Activated T-cell treated with anti-CD3 and anti-CD28 coated beads, Interleukin-2, amount 50 U/mL, for 24 hours (primary cell): ENCODE results near the gene CYP27B1.
A peak's percentile ranks its signal among the peaks of the same experiment; 100 is the strongest.
"Not testable (repeated sequence)": the region's sequence is repeated elsewhere in the genome, so short reads cannot be mapped to it uniquely, and the experiment has no call there.

Experiments used
- DNase-seq: peaks from one replicate; pipeline ENCODE4 v3.0.0-alpha.2; 2020
- H3K27ac Mint-ChIP-seq: 2 replicates; pipeline ENCODE4 v1.8.0; 2020; ENCODE audit warnings: mild to moderate bottlenecking, mixed read lengths
- H3K27me3 Mint-ChIP-seq: 2 replicates; pipeline ENCODE4 v1.8.0; 2020; ENCODE audit warnings: mixed read lengths
- H3K36me3 Mint-ChIP-seq: 2 replicates; pipeline ENCODE4 v1.8.0; 2020; ENCODE audit warnings: low read depth, mixed read lengths
- H3K4me1 Mint-ChIP-seq: 2 replicates; pipeline ENCODE4 v1.8.0; 2020; ENCODE audit warnings: low read depth, mixed read lengths
- H3K4me3 Mint-ChIP-seq: 2 replicates; pipeline ENCODE4 v1.8.0; 2020; ENCODE audit warnings: mild to moderate bottlenecking, moderate library complexity, mixed read lengths
- H3K9me3 Mint-ChIP-seq: 2 replicates; pipeline ENCODE4 v1.8.0; 2020; ENCODE audit warnings: mixed read lengths

CYP27B1 gene

GRCh38 chr12:57777367-57777766, 10.5 kb upstream of the CYP27B1 start:
- Mint-ChIP-seq H3K4me1 (peaks cover 28% of the 10 kb centered on the region), H3K36me3 (peaks cover 15% of the 10 kb centered on the region), H3K4me3 (no peak overlapping the region), H3K27ac (no peak overlapping the region), H3K9me3 (no peaks in the 10 kb centered on the region), H3K27me3 (no peaks in the 10 kb centered on the region)
- no peak for DNase-seq

- Mint-ChIP-seq H3K27me3 (no peaks in the 10 kb centered on the region), H3K4me3 (no peak overlapping the region), H3K36me3 (peaks cover 22% of the 10 kb centered on the region), H3K27ac (no peak overlapping the region), H3K4me1 (peaks cover 22% of the 10 kb centered on the region), H3K9me3 (no peaks in the 10 kb centered on the region)
- DNase-seq = no peak
Measured at GRCh38 chr12:57776247-57776587, 9.3 kb upstream of the CYP27B1 start.

GRCh38 chr12:57775563-57776246, 8.8 kb upstream of the CYP27B1 start:
- no peak for DNase-seq
- Mint-ChIP-seq H3K27ac (no peak overlapping the region), H3K9me3 (no peaks in the 10 kb centered on the region), H3K36me3 (peaks cover 27% of the 10 kb centered on the region), H3K27me3 (no peaks in the 10 kb centered on the region), H3K4me3 (no peak overlapping the region), H3K4me1 (peaks cover 25% of the 10 kb centered on the region)

- Mint-ChIP-seq H3K4me1 (peaks cover 25% of the 10 kb centered on the region), H3K27ac (no peak overlapping the region), H3K9me3 (no peaks in the 10 kb centered on the region), H3K27me3 (no peaks in the 10 kb centered on the region), H3K36me3 (peaks cover 33% of the 10 kb centered on the region), H3K4me3 (no peak overlapping the region)
- DNase-seq = no peak
Measured at GRCh38 chr12:57775044-57775443, 8.2 kb upstream of the CYP27B1 start.

- not testable (repeated sequence) for H3K9me3 Mint-ChIP-seq, DNase-seq, H3K4me3 Mint-ChIP-seq, H3K27ac Mint-ChIP-seq, H3K27me3 Mint-ChIP-seq
- Mint-ChIP-seq H3K4me1 (peaks cover 27% of the 10 kb centered on the region), H3K36me3 (peaks cover 37% of the 10 kb centered on the region)
Measured at GRCh38 chr12:57774634-57775033, 7.8 kb upstream of the CYP27B1 start.

- DNase-seq = no peak
- H3K36me3 Mint-ChIP-seq = peaks cover 54% of the 10 kb centered on the region
- no peaks in the 10 kb centered on the region for H3K9me3 Mint-ChIP-seq
- H3K4me3 Mint-ChIP-seq = peak within 1 kb of the TSS; percentile 98
- no peaks in the 10 kb centered on the region for H3K27me3 Mint-ChIP-seq
- H3K27ac Mint-ChIP-seq = peak within 1 kb of the TSS; percentile 100
- H3K4me1 Mint-ChIP-seq = peaks cover 26% of the 10 kb centered on the region
Measured at GRCh38 chr12:57772429-57773322, 5.8 kb upstream of the CYP27B1 start, which contains the start of gene EEF1AKMT3. Gene EEF1AKMT3, plus strand, starts transcription at chr12:57772614. Its CDS starts 111 bp downstream, at chr12:57772725.

- DNase-seq = peak; percentile 97
- Mint-ChIP-seq H3K36me3 (peaks cover 57% of the 10 kb centered on the region), H3K4me3 (peak within 1 kb of the TSS; percentile 98), H3K4me1 (peaks cover 28% of the 10 kb centered on the region), H3K9me3 (no peaks in the 10 kb centered on the region), H3K27me3 (peaks cover under 1% of the 10 kb centered on the region), H3K27ac (peak within 1 kb of the TSS; percentile 100)
Measured at GRCh38 chr12:57771873-57772428, 5.1 kb upstream of the CYP27B1 start, which contains the start of gene METTL1. Gene METTL1, minus strand, starts transcription at chr12:57772105. Its CDS starts 22 bp downstream, at chr12:57772083.

- DNase-seq = peak; percentile 43
- peaks cover 7% of the 10 kb centered on the region for H3K27me3 Mint-ChIP-seq
- peak overlapping the region; percentile 98 for H3K4me3 Mint-ChIP-seq
- H3K4me1 Mint-ChIP-seq = peaks cover 34% of the 10 kb centered on the region
- H3K9me3 Mint-ChIP-seq = no peaks in the 10 kb centered on the region
- peaks cover 57% of the 10 kb centered on the region for H3K36me3 Mint-ChIP-seq
- peak overlapping the region; percentile 100 for H3K27ac Mint-ChIP-seq
Measured at GRCh38 chr12:57771236-57771872, 4.5 kb upstream of the CYP27B1 start.

- Mint-ChIP-seq H3K27me3 (peaks cover 9% of the 10 kb centered on the region), H3K36me3 (peaks cover 55% of the 10 kb centered on the region), H3K4me3 (peak overlapping the region; percentile 98), H3K4me1 (peaks cover 39% of the 10 kb centered on the region), H3K27ac (peak overlapping the region; percentile 100), H3K9me3 (no peaks in the 10 kb centered on the region)
- no peak for DNase-seq
Measured at GRCh38 chr12:57770734-57771133, 3.9 kb upstream of the CYP27B1 start.

- H3K27me3 Mint-ChIP-seq = peaks cover 9% of the 10 kb centered on the region
Measured at GRCh38 chr12:57769594-57769993, 2.7 kb upstream of the CYP27B1 start.

GRCh38 chr12:57767876-57768275, 998 bp upstream of the CYP27B1 start:
- DNase-seq = no peak
- H3K4me3 Mint-ChIP-seq = no peak overlapping the region
- H3K4me1 Mint-ChIP-seq = peaks cover 57% of the 10 kb centered on the region
- H3K27me3 Mint-ChIP-seq = peaks cover 13% of the 10 kb centered on the region
- H3K27ac Mint-ChIP-seq = no peak overlapping the region
- no peaks in the 10 kb centered on the region for H3K9me3 Mint-ChIP-seq
- peaks cover 71% of the 10 kb centered on the region for H3K36me3 Mint-ChIP-seq

More at GRCh38 chr12:57769594-57769993, 2.7 kb upstream of the CYP27B1 start:
- Mint-ChIP-seq H3K9me3 (no peaks in the 10 kb centered on the region), H3K4me3 (no peak overlapping the region), H3K4me1 (peaks cover 47% of the 10 kb centered on the region), H3K36me3 (peaks cover 59% of the 10 kb centered on the region), H3K27ac (no peak overlapping the region)
- no peak for DNase-seq

GRCh38 chr12:57767305-57767698, 424 bp upstream of the CYP27B1 start:
- peaks cover 75% of the 10 kb centered on the region for H3K36me3 Mint-ChIP-seq
- no peak for DNase-seq
- H3K9me3 Mint-ChIP-seq = no peaks in the 10 kb centered on the region
- H3K4me3 Mint-ChIP-seq = peak overlapping the region; percentile 91
- H3K27me3 Mint-ChIP-seq = peaks cover 13% of the 10 kb centered on the region
- H3K4me1 Mint-ChIP-seq = peaks cover 58% of the 10 kb centered on the region
- no peak overlapping the region for H3K27ac Mint-ChIP-seq

- Mint-ChIP-seq H3K4me3 (peak overlapping the region; percentile 91), H3K4me1 (peaks cover 51% of the 10 kb centered on the region), H3K36me3 (peaks cover 79% of the 10 kb centered on the region), H3K9me3 (no peaks in the 10 kb centered on the region), H3K27ac (peak overlapping the region; percentile 67), H3K27me3 (peaks cover 13% of the 10 kb centered on the region)
- no peak for DNase-seq
Measured at GRCh38 chr12:57765698-57766463, 997 bp downstream of the CYP27B1 start.
